ENCODE results near the gene CHML.
"Not testable (repeated sequence)": the region's sequence is repeated elsewhere in the genome, so short reads cannot be mapped to it uniquely, and the experiment has no call there.

The CHML gene

DNA sequence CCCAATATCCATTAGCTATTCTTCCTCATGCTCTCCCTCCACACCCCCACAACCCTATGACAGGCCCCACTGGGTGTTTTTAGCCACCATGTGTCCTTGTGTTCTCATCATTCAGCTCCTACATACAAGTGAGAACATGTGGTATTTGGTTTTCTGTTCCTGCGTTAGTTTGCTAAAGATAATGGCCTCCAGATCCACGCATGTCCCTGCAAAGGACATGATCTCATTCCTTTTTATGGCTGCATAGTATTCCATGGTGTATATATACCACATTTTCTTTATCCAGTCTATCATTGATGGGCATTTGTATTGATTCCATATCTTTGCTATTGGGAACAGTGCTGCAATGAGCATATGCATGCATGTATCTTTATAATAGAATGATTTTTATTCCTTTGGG is 18.8 kb upstream of the CHML start:
- not testable (repeated sequence) for H3K36me3 Mint-ChIP-seq (ENCODE audit: low read depth); DNase-seq (ENCODE audit: low spot score); H3K4me1 Mint-ChIP-seq (ENCODE audit: low read depth); H3K27me3 Mint-ChIP-seq (ENCODE audit: low read depth); H3K27ac Mint-ChIP-seq; H3K4me3 Mint-ChIP-seq; H3K9me3 Mint-ChIP-seq

DNA sequence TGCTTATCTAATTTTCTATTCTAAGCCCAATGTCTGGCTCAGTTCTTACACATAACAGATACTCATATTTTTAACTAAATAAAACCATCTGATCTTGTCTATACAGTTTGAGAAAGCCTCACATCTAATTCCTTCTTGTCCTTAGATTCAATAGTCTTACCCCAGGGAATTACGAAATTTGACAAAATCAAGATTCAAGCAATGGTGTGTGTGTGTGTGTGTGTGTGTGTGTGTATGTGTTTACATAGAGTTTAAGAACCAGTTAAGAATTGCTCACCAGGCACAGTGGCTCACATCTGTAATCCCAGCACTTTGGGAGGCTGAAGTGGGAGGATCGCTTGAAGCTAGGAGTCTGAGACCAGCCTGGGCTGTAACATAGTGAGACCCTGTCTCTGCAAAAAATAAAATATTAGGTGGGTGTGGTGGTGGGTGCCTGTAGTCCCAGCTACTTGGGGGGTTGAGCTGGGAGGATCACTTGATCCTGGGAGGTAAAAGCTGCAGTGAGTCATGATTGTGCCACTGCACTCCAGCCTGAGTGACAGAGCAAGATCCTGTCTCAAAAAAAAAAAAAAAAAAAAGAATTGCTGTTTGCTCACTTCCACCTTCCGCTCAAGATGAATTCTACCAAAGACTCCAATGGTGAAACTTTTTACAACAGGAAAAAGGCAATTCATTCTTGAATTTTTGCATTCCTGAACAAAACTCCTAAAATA is 18.1 kb upstream of the CHML start:
- H3K27me3 Mint-ChIP-seq (ENCODE audit: low read depth) = peaks cover 2% of the 10 kb centered on the region
- no peak for DNase-seq (ENCODE audit: low spot score)

GRCh38 chr1:241654641-241655040 is 14.5 kb upstream of the CHML start:
- H3K9me3 Mint-ChIP-seq = no peaks in the 10 kb centered on the region
- H3K4me3 Mint-ChIP-seq = no peak overlapping the region
- no peak for DNase-seq (ENCODE audit: low spot score)
- H3K27me3 Mint-ChIP-seq (ENCODE audit: low read depth) = peaks cover 2% of the 10 kb centered on the region
- no peaks in the 10 kb centered on the region for H3K36me3 Mint-ChIP-seq (ENCODE audit: low read depth)
- H3K4me1 Mint-ChIP-seq (ENCODE audit: low read depth) = no peaks in the 10 kb centered on the region
- H3K27ac Mint-ChIP-seq = no peak overlapping the region

More for the DNA sequence above, 18.1 kb upstream of the CHML start:
- Mint-ChIP-seq H3K9me3 (no peaks in the 10 kb centered on the region), H3K27ac (no peak overlapping the region), H3K36me3 (ENCODE audit: low read depth) (no peaks in the 10 kb centered on the region), H3K4me3 (no peak overlapping the region), H3K4me1 (ENCODE audit: low read depth) (no peaks in the 10 kb centered on the region)

GRCh38 chr1:241654019-241654418 is 13.8 kb upstream of the CHML start:
- no peak overlapping the region for H3K27ac Mint-ChIP-seq
- no peak overlapping the region for H3K4me3 Mint-ChIP-seq
- H3K4me1 Mint-ChIP-seq (ENCODE audit: low read depth) = no peaks in the 10 kb centered on the region
- DNase-seq (ENCODE audit: low spot score) = no peak
- no peaks in the 10 kb centered on the region for H3K9me3 Mint-ChIP-seq
- H3K36me3 Mint-ChIP-seq (ENCODE audit: low read depth) = no peaks in the 10 kb centered on the region
- H3K27me3 Mint-ChIP-seq (ENCODE audit: low read depth) = peaks cover 2% of the 10 kb centered on the region

- Mint-ChIP-seq H3K27me3 (ENCODE audit: low read depth) (peaks cover 4% of the 10 kb centered on the region), H3K4me3 (no peak within 1 kb of the TSS), H3K27ac (no peak within 1 kb of the TSS), H3K36me3 (ENCODE audit: low read depth) (no peaks in the 10 kb centered on the region), H3K4me1 (ENCODE audit: low read depth) (no peaks in the 10 kb centered on the region), H3K9me3 (no peaks in the 10 kb centered on the region)
- no peak for DNase-seq (ENCODE audit: low spot score)
These were observed 11.8 kb upstream of the CHML start, which contains the start of gene WDR64 for GRCh38 chr1:241652012-241652411. WDR64 (plus strand) TSS chr1:241652281; CDS start chr1:241652485, 204 bp downstream.

- Mint-ChIP-seq H3K9me3 (no peaks in the 10 kb centered on the region), H3K4me3 (no peak overlapping the region), H3K4me1 (ENCODE audit: low read depth) (peaks cover 3% of the 10 kb centered on the region), H3K27me3 (ENCODE audit: low read depth) (peaks cover 2% of the 10 kb centered on the region), H3K36me3 (ENCODE audit: low read depth) (peaks cover under 1% of the 10 kb centered on the region), H3K27ac (no peak overlapping the region)
- DNase-seq (ENCODE audit: low spot score) = no peak
These were observed 8.0 kb upstream of the CHML start for GRCh38 chr1:241648159-241648558.

GRCh38 chr1:241647658-241648057 is 7.5 kb upstream of the CHML start:
- H3K9me3 Mint-ChIP-seq = no peaks in the 10 kb centered on the region
- H3K27ac Mint-ChIP-seq = no peak overlapping the region
- peaks cover 2% of the 10 kb centered on the region for H3K27me3 Mint-ChIP-seq (ENCODE audit: low read depth)
- H3K4me3 Mint-ChIP-seq = no peak overlapping the region
- peaks cover 1% of the 10 kb centered on the region for H3K36me3 Mint-ChIP-seq (ENCODE audit: low read depth)
- DNase-seq (ENCODE audit: low spot score) = no peak
- H3K4me1 Mint-ChIP-seq (ENCODE audit: low read depth) = peaks cover 3% of the 10 kb centered on the region

DNA sequence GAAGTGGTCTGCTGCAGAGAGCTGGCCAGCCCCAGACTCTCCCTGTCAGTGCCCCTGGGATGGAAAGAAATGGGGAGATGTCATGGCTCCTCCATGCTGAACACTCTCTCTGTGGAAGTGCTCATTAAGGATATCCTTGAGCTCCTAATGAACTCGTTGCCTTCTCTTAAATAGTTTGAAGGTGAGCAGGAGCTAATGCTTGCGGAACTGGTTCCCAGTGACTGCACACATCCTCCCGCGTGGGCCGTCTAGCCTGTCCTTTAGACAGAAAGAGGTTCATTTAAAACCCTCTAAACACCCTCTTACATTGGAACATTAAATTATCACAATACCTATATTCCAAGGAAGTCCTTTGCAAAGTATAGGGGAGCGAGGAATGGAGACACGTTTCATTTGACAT is 6.0 kb upstream of the CHML start:
- DNase-seq (ENCODE audit: low spot score) = no peak
- H3K27ac Mint-ChIP-seq = no peak overlapping the region
- H3K9me3 Mint-ChIP-seq = peaks cover 9% of the 10 kb centered on the region
- H3K27me3 Mint-ChIP-seq (ENCODE audit: low read depth) = peaks cover 2% of the 10 kb centered on the region
- peaks cover 1% of the 10 kb centered on the region for H3K36me3 Mint-ChIP-seq (ENCODE audit: low read depth)
- peaks cover 3% of the 10 kb centered on the region for H3K4me1 Mint-ChIP-seq (ENCODE audit: low read depth)
- no peak overlapping the region for H3K4me3 Mint-ChIP-seq

GRCh38 chr1:241645199-241645598 is 5.0 kb upstream of the CHML start:
- Mint-ChIP-seq H3K36me3 (ENCODE audit: low read depth) (peaks cover 1% of the 10 kb centered on the region), H3K27me3 (ENCODE audit: low read depth) (peaks cover 2% of the 10 kb centered on the region), H3K4me3 (no peak overlapping the region), H3K27ac (no peak overlapping the region), H3K9me3 (peaks cover 9% of the 10 kb centered on the region), H3K4me1 (ENCODE audit: low read depth) (peaks cover 5% of the 10 kb centered on the region)
- no peak for DNase-seq (ENCODE audit: low spot score)

- H3K27me3 Mint-ChIP-seq (ENCODE audit: low read depth) = peaks cover 2% of the 10 kb centered on the region
- H3K4me1 Mint-ChIP-seq (ENCODE audit: low read depth) = peaks cover 5% of the 10 kb centered on the region
- no peak overlapping the region for H3K27ac Mint-ChIP-seq
- H3K4me3 Mint-ChIP-seq = no peak overlapping the region
- H3K36me3 Mint-ChIP-seq (ENCODE audit: low read depth) = peaks cover 1% of the 10 kb centered on the region
- H3K9me3 Mint-ChIP-seq = peaks cover 9% of the 10 kb centered on the region
- no peak for DNase-seq (ENCODE audit: low spot score)
These were observed 4.1 kb upstream of the CHML start for GRCh38 chr1:241644259-241644658.

- no peak for DNase-seq (ENCODE audit: low spot score)
- Mint-ChIP-seq H3K4me3 (no peak overlapping the region), H3K4me1 (ENCODE audit: low read depth) (peaks cover 17% of the 10 kb centered on the region), H3K36me3 (ENCODE audit: low read depth) (peaks cover 1% of the 10 kb centered on the region), H3K9me3 (peaks cover 9% of the 10 kb centered on the region), H3K27ac (no peak overlapping the region), H3K27me3 (ENCODE audit: low read depth) (no peaks in the 10 kb centered on the region)
These were observed 2.4 kb upstream of the CHML start for GRCh38 chr1:241642593-241642944.

- H3K4me3 Mint-ChIP-seq = no peak overlapping the region
- DNase-seq (ENCODE audit: low spot score) = no peak
- H3K27ac Mint-ChIP-seq = no peak overlapping the region
- H3K4me1 Mint-ChIP-seq (ENCODE audit: low read depth) = peaks cover 23% of the 10 kb centered on the region
- H3K9me3 Mint-ChIP-seq = peaks cover 9% of the 10 kb centered on the region
- H3K27me3 Mint-ChIP-seq (ENCODE audit: low read depth) = no peaks in the 10 kb centered on the region
- H3K36me3 Mint-ChIP-seq (ENCODE audit: low read depth) = peaks cover 1% of the 10 kb centered on the region
These were observed 1.8 kb upstream of the CHML start for GRCh38 chr1:241641773-241642592.

DNA sequence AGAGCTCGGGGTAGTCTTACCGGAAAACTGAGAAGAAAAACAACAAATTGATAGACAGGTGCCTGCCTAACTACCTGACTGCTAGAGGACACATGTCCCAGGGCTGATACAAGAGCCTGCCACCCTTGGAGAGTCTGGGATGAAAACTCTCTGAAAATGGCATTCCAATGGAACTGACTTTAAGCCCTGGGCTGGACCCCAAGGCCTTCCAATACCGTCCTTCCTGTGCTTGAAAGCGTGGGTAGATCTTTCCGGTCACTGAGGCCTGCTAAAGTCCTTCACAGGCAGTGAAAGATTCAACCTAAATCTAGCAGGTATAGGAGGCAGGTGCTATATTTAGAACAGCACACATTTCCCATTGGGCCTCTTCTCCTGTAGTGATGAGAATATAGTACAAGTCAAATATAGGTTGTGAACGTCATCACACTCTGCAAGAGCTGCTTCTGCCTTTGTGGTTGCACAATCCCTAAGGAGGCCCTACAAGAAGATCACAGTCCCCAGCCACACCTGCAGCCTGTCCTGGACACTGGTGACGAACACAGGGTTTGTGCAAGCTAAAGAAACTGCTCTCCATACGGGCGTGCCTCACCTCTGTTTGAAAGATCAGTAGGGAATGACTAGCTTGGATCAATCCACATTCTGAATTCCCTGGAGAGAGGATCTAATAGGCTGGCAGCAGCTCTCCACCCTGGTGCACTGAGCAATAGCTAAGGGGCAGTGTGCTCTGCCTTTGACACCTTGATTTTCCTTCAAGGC is 876 bp upstream of the CHML start:
- Mint-ChIP-seq H3K4me3 (peak overlapping the region; percentile 76), H3K36me3 (ENCODE audit: low read depth) (peaks cover 4% of the 10 kb centered on the region), H3K27ac (peak overlapping the region; percentile 84), H3K27me3 (ENCODE audit: low read depth) (no peaks in the 10 kb centered on the region), H3K9me3 (peaks cover 9% of the 10 kb centered on the region), H3K4me1 (ENCODE audit: low read depth) (peaks cover 29% of the 10 kb centered on the region)
- no peak for DNase-seq (ENCODE audit: low spot score)

DNA sequence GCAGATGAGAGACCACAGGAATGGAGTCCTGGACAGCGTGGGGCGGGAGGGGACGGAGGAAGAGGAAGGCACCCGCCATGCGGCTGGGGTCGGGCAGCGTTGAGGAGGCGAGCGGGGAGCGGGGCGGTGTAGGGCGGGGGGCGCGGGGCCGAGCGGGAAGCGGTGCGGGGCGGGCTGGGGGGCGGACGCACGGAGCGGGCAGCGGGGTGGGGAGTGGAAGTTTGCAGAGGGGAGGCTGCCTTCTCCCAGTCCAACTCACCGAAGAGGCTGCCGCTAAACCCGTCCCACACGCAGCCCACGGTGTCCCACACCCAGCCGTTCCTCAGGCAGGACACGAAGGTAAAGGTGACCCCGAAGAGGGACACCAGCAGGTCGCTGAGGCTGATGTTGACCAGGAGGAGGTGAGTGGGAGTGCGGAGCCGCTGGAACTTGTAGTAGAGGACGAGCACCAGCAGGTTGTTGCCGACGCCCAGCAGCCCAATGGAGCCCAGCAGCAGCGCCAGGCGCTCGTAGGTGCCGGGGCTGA is 483 bp downstream of the CHML start:
- peak overlapping the region; percentile 93 for H3K27ac Mint-ChIP-seq
- H3K4me3 Mint-ChIP-seq = peak overlapping the region; percentile 76
- DNase-seq (ENCODE audit: low spot score) = peak; percentile 16
- H3K36me3 Mint-ChIP-seq (ENCODE audit: low read depth) = peaks cover 14% of the 10 kb centered on the region
- peaks cover 37% of the 10 kb centered on the region for H3K4me1 Mint-ChIP-seq (ENCODE audit: low read depth)
- peaks cover 9% of the 10 kb centered on the region for H3K9me3 Mint-ChIP-seq
- H3K27me3 Mint-ChIP-seq (ENCODE audit: low read depth) = no peaks in the 10 kb centered on the region

Data from T-helper 2 cell treated with Interferon-gamma antibody and Interleukin-4, amounts not matched to agents 5 μg/mL and 100 μg/mL, for 36 hours (primary cell).